NCI-H2227 (cell line): ENCODE data around the gene HYLS1.
A peak's percentile ranks its signal among the peaks of the same experiment; 100 is the strongest.
"Not testable (repeated sequence)": the region's sequence is repeated elsewhere in the genome, so short reads cannot be mapped to it uniquely, and the experiment has no call there.

Experiments used
- DNase-seq: peaks from one replicate; lab custom pipeline; 2025; ENCODE audit not compliant: unreplicated experiment; lab: John Stamatoyannopoulos, UW

HYLS1 gene, protein sequence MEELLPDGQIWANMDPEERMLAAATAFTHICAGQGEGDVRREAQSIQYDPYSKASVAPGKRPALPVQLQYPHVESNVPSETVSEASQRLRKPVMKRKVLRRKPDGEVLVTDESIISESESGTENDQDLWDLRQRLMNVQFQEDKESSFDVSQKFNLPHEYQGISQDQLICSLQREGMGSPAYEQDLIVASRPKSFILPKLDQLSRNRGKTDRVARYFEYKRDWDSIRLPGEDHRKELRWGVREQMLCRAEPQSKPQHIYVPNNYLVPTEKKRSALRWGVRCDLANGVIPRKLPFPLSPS

DNA sequence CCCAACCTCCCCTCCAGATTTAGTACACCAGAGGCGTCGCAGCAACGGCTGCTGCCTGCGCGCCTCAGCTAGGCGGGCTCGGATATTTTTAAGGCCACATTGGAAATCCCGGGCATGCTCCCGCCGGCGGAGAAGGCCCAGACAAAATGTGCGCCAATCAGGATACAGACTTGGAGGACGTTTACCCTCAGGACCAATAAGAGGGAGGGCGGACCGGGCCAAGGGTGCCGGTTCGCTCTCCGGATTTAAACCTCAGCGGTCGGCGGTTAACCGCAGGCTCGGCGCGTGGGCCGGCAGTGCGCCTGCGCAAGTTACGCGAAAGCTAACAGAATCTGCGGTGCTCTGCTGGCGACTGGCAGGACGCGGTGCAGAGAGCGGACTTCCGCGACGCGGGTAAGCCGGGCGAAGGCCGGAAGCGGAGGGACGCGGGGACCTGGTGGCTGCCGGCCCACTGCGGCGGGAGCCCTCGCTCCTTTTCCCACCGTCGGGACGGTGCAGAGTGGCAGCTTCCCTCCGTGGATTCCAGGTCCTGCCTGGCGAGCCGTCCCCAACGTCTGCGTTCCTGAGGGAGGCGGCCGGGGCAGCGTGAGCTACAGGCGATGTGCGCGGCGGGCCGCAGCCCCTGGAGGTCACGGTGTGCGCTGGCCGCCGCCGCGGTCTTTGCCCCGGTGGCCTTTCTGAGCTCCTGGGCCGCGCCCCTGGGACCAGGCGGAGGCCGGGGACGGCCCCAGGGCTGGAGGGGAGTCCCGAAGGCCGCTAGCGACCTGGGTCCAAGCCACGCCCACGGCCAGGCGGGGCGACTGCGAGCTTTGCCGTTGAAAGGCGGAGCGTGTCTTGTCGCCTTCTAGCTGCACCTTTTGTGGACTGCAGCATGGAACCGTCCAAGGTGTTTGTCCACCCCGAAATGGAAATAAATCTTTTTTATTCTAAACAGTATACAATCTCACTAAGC is at the start of gene HYLS1:
Gene HYLS1 (plus strand): TSS at position 296 of the 952 bp plus-strand sequence. CDS start 11,701 bp downstream, outside the sequence.
- DNase-seq: peak; percentile 90

DNA sequence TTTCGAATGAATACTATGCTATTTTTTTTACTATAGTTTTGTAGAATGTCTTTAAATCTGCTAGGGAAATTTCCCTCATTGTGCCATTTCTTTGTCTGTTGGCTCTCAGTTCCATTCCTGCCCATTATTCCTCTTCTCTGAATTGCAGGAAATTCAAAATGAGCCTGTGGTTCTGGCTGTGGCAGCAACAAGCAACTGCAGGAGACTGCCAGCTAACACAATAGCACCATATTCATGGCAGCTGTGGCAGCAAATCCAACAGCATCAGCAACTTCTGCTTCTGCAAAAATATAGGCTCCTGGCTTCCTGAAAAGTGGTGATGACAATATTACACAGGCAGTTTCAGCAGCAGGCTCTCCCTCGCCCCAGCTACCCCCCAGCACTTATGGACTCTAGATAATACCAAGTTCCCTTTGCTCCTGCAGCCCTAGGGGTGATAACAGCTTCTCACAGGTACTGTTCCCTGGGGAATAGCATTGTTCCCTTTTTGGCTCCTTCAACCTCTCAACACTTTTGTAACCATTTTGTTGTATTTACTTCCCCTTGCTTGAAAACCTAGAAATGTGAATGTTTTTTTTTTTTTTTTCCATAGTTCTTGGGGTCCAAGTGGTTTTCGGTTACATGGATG is 45.0 kb upstream of the HYLS1 start:
- DNase-seq: no peak

DNA sequence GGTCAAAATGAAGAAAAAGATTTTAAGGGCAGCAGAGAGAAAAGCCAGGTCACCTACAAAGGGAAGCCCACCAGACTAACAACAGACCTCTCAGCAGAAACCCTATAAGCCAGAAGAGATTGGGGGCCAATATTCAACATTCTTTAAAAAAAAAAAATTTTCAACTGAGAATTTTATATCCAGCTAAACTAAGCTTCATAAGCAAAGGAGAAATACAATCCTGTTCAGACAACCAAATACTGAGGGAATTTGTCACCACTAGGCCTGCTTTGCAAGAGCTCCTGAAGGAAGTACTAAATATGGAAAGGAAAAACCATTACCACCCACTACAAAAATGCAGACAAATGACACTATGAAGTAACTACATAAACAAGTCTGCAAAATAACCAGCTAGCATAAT is 41.3 kb upstream of the HYLS1 start:
- DNase-seq: no peak

DNA sequence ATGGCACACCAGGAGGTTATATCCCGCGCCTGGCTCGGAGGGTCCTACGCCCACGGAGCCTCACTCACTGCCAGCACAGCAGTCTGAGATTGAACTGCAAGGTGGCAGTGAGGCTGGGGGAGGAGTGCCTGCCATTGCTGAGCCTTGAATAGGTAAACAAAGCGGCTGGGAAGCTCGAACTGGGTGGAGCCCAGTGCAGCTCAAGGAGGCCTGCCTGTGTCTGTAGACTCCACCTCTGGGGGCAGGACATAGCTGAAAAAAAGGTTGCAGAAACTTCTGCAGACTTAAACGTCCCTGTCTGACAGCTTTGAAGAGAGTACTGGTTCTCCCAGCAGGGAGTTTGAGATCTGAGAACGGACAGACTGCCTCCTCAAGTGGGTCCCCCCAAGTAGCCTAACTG is 29.8 kb upstream of the HYLS1 start:
- not testable (repeated sequence) for DNase-seq

- DNase-seq: not testable (repeated sequence)
Observed at GRCh38 chr11:125862786-125863185, 24.7 kb upstream of the HYLS1 start.

GRCh38 chr11:125865354-125865753 is 22.1 kb upstream of the HYLS1 start:
- not testable (repeated sequence) for DNase-seq

DNA sequence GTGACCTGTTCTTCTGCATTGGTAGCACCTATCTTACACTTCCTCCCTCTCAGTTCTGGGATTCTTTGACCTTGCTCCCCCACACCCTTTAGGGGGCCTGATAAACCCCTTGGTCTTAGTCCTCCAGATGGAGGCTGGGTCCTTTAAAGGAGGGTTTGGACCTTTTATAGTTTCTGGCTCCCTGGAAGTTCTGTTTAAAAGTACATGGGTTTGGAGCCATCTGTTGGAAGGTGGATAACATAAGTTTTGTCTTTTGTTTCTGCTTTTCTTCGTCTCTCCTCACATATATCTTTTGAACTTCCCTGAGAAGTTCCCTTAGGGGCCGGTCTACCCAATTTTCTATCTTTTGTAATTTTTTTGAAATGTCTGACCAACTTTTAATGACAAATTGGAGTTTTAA is 17.9 kb upstream of the HYLS1 start:
- DNase-seq: no peak

- DNase-seq: no peak
Observed at GRCh38 chr11:125871391-125872137, 15.9 kb upstream of the HYLS1 start.

DNA sequence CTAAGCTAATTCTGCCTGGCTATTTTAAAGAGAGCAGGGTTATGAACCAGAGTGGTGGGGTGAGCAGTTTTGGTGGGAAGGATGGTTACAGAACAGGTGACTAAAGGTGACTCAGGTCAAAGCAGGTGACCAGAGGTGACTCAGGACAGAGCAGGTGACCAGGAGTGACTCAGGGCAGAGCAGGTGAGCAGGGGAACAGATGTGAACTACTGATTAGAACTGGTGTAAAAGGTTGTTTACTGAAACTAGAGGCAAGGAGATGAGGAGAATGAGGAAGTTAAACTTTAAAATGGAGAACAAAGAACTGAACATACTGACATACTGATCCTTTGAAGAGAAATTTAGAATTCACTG is 15.4 kb upstream of the HYLS1 start:
- no peak for DNase-seq

GRCh38 chr11:125873881-125874555 is 13.4 kb upstream of the HYLS1 start:
- peak; percentile 9 for DNase-seq

DNA sequence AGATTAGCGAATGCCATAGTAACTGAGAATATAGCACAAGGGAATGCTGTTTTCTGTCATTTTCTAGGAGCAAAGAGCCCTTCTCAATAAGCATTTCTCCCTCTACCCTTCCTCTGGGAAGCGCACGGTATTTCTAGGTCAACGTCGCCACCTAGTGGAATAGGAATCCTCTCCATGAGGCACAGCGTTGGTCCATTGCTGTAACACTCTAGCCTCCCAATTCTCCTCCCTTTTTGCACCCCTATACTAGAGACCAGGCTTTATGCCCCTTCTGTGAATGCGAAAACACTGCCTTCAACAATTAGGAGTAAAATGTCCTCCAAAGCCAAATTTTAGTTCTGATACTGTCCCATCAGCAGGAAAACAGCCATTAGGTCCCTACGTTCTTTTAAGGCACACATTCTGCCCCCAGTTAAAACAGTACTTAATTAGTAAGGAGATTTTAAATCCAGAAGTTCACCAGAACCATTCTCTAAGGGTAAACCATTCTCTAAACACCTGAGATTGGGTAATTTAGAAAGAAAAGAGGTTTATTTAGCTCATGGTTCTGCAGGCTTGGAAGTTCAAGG is 12.8 kb upstream of the HYLS1 start:
- peak; percentile 77 for DNase-seq

DNA sequence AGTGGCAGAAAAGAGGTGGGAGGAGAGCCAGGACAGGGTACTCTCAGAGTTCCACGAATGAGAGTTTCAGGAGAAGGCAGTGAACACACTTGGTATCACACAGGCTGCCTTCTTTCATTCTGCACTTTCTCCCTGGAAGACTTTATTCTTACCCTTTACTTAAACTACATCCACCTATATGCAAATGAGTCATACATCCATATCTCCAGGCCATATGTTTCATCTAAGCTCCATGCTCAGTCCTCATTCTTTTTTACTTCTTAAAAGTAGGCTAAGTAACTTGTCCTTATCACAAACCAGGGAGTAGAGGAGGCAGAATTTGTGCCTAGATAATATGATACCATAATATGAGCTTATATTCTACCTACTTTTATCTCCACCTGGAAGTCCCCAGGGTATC is 6.2 kb upstream of the HYLS1 start:
- DNase-seq: no peak

GRCh38 chr11:125883375-125883774 is 4.1 kb upstream of the HYLS1 start:
- no peak for DNase-seq

DNA sequence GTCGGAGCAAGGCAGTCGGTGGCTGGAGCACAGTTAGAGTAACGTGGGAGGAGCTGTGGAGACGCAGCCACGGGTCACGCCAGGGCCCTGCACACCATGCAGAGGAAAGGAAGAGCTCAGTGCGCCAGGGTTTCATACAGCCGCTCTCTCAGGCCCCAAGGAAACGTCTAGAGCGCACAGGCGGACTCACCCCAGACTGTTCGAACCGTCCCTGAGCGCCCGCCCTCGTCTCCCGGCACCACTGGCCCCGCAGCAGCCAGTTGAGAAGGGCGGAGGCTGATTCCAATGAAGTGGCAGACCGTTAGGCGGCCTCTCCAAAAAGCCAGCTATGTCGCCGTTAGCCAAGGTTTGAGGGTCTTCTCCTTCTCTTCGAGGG is 483 bp upstream of the HYLS1 start:
- DNase-seq: peak; percentile 40

- no peak for DNase-seq
Observed at GRCh38 chr11:125890447-125891100, 3.1 kb downstream of the HYLS1 start.

DNA sequence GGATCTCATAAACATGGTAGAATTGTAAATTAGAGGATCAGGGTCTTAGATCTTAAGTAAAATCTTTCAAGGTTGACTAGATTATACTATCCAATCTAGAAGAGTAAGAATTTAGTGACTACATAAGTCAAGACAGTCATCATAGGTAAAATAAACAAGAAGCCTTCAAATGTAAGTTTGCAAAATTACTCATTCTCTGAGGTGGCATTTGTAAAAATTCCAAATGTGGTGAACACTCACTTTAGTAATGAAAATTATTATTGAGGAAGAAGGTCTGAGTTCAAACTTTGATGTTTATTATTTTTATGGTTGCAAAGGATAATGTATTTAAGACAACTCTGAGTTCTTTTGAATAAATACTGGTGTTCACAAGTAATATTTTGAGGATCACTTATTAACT is 4.6 kb downstream of the HYLS1 start:
- no peak for DNase-seq

DNA sequence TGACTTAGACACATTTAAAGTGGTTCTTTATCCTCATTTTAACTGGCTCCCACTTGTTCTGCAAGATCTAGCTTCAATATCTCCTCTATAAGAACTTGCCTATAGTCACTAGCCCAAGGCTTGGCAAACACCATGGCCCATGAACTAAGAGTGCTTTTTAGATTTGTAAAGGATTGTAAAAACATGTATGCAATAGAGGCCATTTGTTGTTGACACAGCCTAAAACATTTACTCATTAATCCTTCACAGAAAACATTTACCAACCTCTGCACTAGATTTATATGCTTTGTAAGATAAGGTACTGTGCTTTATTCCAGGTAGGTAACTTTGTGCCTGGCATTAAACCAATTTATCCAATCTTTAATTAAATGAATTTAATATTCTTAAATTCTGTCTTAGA is 5.5 kb downstream of the HYLS1 start:
- DNase-seq: no peak

DNA sequence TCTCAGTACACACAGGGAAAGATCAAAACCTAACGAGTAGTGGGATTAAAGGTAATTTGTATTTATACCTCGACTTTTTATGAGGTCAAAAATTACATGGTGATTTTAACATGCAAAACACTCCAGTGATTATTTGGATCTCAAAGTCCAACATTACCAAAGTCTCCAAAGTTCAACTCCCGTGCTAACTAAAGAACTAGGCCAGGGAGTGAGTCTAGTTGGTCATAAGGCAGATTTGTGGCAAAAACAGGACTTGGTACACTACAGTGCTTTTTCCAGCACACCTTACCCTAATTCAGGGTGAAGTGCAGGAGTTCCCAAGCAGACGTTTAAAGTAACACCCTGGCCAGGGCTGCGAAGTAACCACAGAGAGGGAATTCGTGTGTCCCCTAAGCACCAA is 14.4 kb downstream of the HYLS1 start:
- no peak for DNase-seq

GRCh38 chr11:125902277-125902926 is 14.9 kb downstream of the HYLS1 start:
- DNase-seq: no peak
